Measurements from ENCODE around the gene DHX36. TPM values are rescaled to one million over a fixed set of nuclear protein-coding genes. Genes with fewer than 3 reads are reported as not detected.

Gene DHX36
- total and polyA plus RNA-seq, 2 of the 4 experiments (the other 2 are of a cell fraction), result 27.1 to 30.2 TPM

GRCh38 chr3:154324919-154325318 is 632 bp upstream of the DHX36 start:
- Histone ChIP-seq H3K27me3 (ENCODE audit: control insufficient read depth, insufficient read depth, low read length) (no peaks in the 10 kb centered on the region), H3K4me3 (ENCODE audit: insufficient read depth, low read depth, low read length) (no peak overlapping the region), H3K4me1 (ENCODE audit: control insufficient read depth, insufficient read depth, low read length) (no peaks in the 10 kb centered on the region), H3K79me1 (ENCODE audit: low read depth in 1 of 2, low read length in 2 of 2) (peaks cover 9 to 20% of the 10 kb centered on the region in 2 experiments; a peak in 3 of 4 replicates), H2BK120ac (ENCODE audit: low read depth, low read length) (no peak overlapping the region), H4K91ac (ENCODE audit: insufficient read depth, low read depth, low read length) (no peak overlapping the region), H2BK5ac (ENCODE audit: low read depth, low read length, poor library complexity, severe bottlenecking) (no peak overlapping the region), H2AK5ac (ENCODE audit: low read depth, low read length) (no peak overlapping the region), H4K20me1 (ENCODE audit: insufficient read depth, low read length) (peaks cover 12% of the 10 kb centered on the region; the same call in 1 of the 2 replicates), H2AK9ac (replicated peaks; ENCODE audit: low read depth, low read length, poor library complexity) (no peak overlapping the region), H3K56ac (ENCODE audit: extremely low read depth, insufficient read depth, low read length) (no peak overlapping the region), H3K23ac (ENCODE audit: low read depth, low read length) (no peak overlapping the region), H3K4ac (ENCODE audit: low read depth, low read length) (no peak overlapping the region; the same call in 1 of the 2 replicates), H2AFZ (replicated peaks; ENCODE audit: low read length, poor library complexity) (peak overlapping the region; percentile 29), H3K9me3 (ENCODE audit: control insufficient read depth, insufficient read depth, low read length) (no peaks in the 10 kb centered on the region), H4K8ac (ENCODE audit: low read depth in 2 of 2, low read length in 2 of 2) (peak overlapping the region; percentile 79 to 86), H3K27ac (ENCODE audit: insufficient read depth, low read length) (no peak overlapping the region), H3K9me1 (ENCODE audit: insufficient read depth, low read length) (no peaks in the 10 kb centered on the region; the same call in 1 of the 2 replicates), H4K5ac (ENCODE audit: low read depth, low read length) (peak overlapping the region; percentile 58; the same call in 1 of the 2 replicates), H3K36me3 (ENCODE audit: control insufficient read depth, insufficient read depth, low read length) (no peaks in the 10 kb centered on the region), H3K4me2 (ENCODE audit: low read depth, low read length) (no peak overlapping the region; the same call in 1 of the 2 replicates), H2BK20ac (ENCODE audit: low read depth, low read length) (no peak overlapping the region), H3K9ac (ENCODE audit: low read depth, low read length) (no peak overlapping the region), H3K18ac (ENCODE audit: low read depth, low read length) (no peak overlapping the region), H2BK15ac (ENCODE audit: low read depth, low read length) (no peak overlapping the region), H3K14ac (replicated peaks; ENCODE audit: low read depth, low read length) (no peak overlapping the region)
- ChIA-PET POLR2A (ENCODE audit: unreplicated experiment) (no interaction called here), CTCF (no interaction called here)
- no TSS peak for BruUV-seq (replicated peaks)
- dilution Hi-C loops (cut with HindIII; ENCODE audit: low sequenced_read_pairs, unreplicated experiment) (no loop called here), in situ Hi-C loops (cut with MboI; ENCODE audit: low sequenced_read_pairs) (loop anchor here (10.0 kb wide), 1 partner anchor 1000 kb away; no protein-coding TSS in a partner anchor), intact Hi-C loops (cut with micrococcal nuclease) (no loop called here)
- WGBS, 2 experiments (ENCODE audit: extremely low coverage in 2 of 2, insufficient read length in 1 of 2), result no CpG with 5 or more reads among the region's 3 CpGs
- no peak for DNase-seq
- no peak for ATAC-seq (ENCODE audit: low read depth)
- TF ChIP-seq SMC3 (IDR thresholded peaks at IDR 0.05; ENCODE audit: low read depth, low read length) (no peak), RAD21 (IDR thresholded peaks at IDR 0.05; ENCODE audit: low read length) (no peak), CTCF (conservative IDR thresholded peaks at IDR 0.05; ENCODE audit: low read depth, low read length) (no peak), POLR2A (IDR thresholded peaks at IDR 0.05; ENCODE audit: low read depth, low read length) (no peak), MXI1 (IDR thresholded peaks at IDR 0.05; ENCODE audit: borderline replicate concordance, low read depth, low read length) (no peak), RFX5 (IDR thresholded peaks at IDR 0.05; ENCODE audit: low read depth, low read length) (no peak), NFE2L2 (IDR thresholded peaks at IDR 0.05; ENCODE audit: low read depth, low read length) (no peak), CHD1 (IDR thresholded peaks at IDR 0.05; ENCODE audit: low read depth, low read length) (no peak), FOS (IDR thresholded peaks at IDR 0.05; ENCODE audit: low read depth, low read length) (no peak), MAZ (IDR thresholded peaks at IDR 0.05; ENCODE audit: borderline replicate concordance, low read depth, low read length) (no peak), ELK1 (IDR thresholded peaks at IDR 0.05; ENCODE audit: borderline replicate concordance, low read depth, low read length) (no peak), BHLHE40 (IDR thresholded peaks at IDR 0.05; ENCODE audit: low read depth, low read length) (no peak), MAFK (IDR thresholded peaks at IDR 0.05; ENCODE audit: low read depth, low read length) (no peak), RCOR1 (IDR thresholded peaks at IDR 0.05; ENCODE audit: insufficient replicate concordance, low read length) (no peak)
- TF ChIP-seq, protein P1, sequence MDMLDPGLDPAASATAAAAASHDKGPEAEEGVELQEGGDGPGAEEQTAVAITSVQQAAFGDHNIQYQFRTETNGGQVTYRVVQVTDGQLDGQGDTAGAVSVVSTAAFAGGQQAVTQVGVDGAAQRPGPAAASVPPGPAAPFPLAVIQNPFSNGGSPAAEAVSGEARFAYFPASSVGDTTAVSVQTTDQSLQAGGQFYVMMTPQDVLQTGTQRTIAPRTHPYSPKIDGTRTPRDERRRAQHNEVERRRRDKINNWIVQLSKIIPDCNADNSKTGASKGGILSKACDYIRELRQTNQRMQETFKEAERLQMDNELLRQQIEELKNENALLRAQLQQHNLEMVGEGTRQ (IDR thresholded peaks at IDR 0.05; ENCODE audit: low read depth, low read length), result no peak

Data from IMR-90 (cell line).